H1 (cell line): ENCODE data around the gene LCAT. TPM values are rescaled to one million over a fixed set of nuclear protein-coding genes. Genes with fewer than 3 reads are reported as not detected.

Source experiments
- CTCF ChIA-PET: fragments of 300-600 bp; sonication (Branson Sonifier 250); formaldehyde crosslinking; loops from one replicate; lab custom pipeline; 2021; ENCODE audit not compliant: partially characterized antibody; lab: Charles Lee
- POLR2A ChIA-PET: fragments of 300-600 bp; sonication (Branson Sonifier 250); formaldehyde crosslinking; loops from one replicate; lab custom pipeline; 2021; ENCODE audit warnings: inconsistent platforms; ENCODE audit not compliant: partially characterized antibody; lab: Charles Lee
- DNase-seq, 2 experiments: peaks; one replicate each; pipeline versions ENCODE4 v3.0.0 to v3.0.0-alpha.2; 2010 to 2022; ENCODE audit warnings: low spot score in 2 of 2, low read depth in 1 of 2, mixed read lengths in 1 of 2
- FAIRE-seq: peaks from 2 replicates; lab custom pipeline; 2011; peaks lifted over from hg19 to GRCh38; lab: Jason Lieb, UNC
- H2AFZ ChIP-seq: 2 replicates; pipeline ENCODE4 v1.8.1; 2012; ENCODE audit warnings: low read length, inconsistent platforms
- H2AK5ac ChIP-seq: 2 replicates; pipeline ENCODE4 v1.6.1; 2013; ENCODE audit warnings: low read depth, low read length
- H2BK120ac ChIP-seq: replicated peaks from 2 replicates; pipeline ENCODE3; 2013; ENCODE audit warnings: low read depth, low read length, inconsistent platforms
- H2BK12ac ChIP-seq: 2 replicates; pipeline ENCODE4 v1.6.1; 2013; ENCODE audit warnings: low read depth, low read length
- H2BK15ac ChIP-seq: 2 replicates; pipeline ENCODE4 v1.6.1; 2013; ENCODE audit warnings: low read length
- H2BK20ac ChIP-seq: 2 replicates; pipeline ENCODE4 v1.6.1; 2013; ENCODE audit warnings: low read length
- H2BK5ac ChIP-seq: 2 replicates; pipeline ENCODE4 v1.6.1; 2013; ENCODE audit warnings: low read depth, low read length
- H3K14ac ChIP-seq: 2 replicates; pipeline ENCODE4 v1.6.1; 2013; ENCODE audit warnings: inconsistent platforms; ENCODE audit not compliant: insufficient read length
- H3K18ac ChIP-seq: 2 replicates; pipeline ENCODE4 v1.6.1; 2013; ENCODE audit warnings: low read length; ENCODE audit errors: extremely low read depth
- H3K23ac ChIP-seq: 2 replicates; pipeline ENCODE4 v1.6.1; 2013; ENCODE audit warnings: inconsistent platforms; ENCODE audit not compliant: insufficient read length
- H3K23me2 ChIP-seq: 2 replicates; pipeline ENCODE4 v1.6.1; 2013; ENCODE audit warnings: low read depth, low read length
- H3K27ac ChIP-seq: 2 replicates; pipeline ENCODE4 v1.6.1; 2011; ENCODE audit warnings: low read depth, low read length, inconsistent platforms
- H3K27me3 ChIP-seq, 4 experiments: replicated peaks in 1 of 4; 1 replicate in 1 of 4; 2 replicates in 3 of 4; pipeline versions ENCODE4 v1.6.1 to v1.8.1; 2011 to 2013; ENCODE audit warnings: low read length in 3 of 4, mild to moderate bottlenecking in 3 of 4, inconsistent platforms in 2 of 4, mixed read lengths in 2 of 4, moderate library complexity in 1 of 4; ENCODE audit not compliant: control insufficient read depth in 3 of 4, insufficient read depth in 3 of 4; ENCODE audit errors: extremely low read depth in 1 of 4
- H3K36me3 ChIP-seq, 4 experiments: 2 replicates each; pipeline versions ENCODE4 v1.6.1 to v1.8.1; 2011 to 2013; ENCODE audit warnings: mild to moderate bottlenecking in 4 of 4, low read length in 3 of 4, moderate library complexity in 2 of 4, control low read depth in 1 of 4, inconsistent platforms in 1 of 4; ENCODE audit not compliant: insufficient read depth in 4 of 4, control insufficient read depth in 2 of 4
- H3K4ac ChIP-seq: replicated peaks from 2 replicates; pipeline ENCODE3; 2013; ENCODE audit warnings: low read length, low read depth, mixed read lengths, inconsistent platforms; ENCODE audit not compliant: insufficient read length
- H3K4me1 ChIP-seq, 4 experiments: replicated peaks in 1 of 4; 1 replicate in 1 of 4; 2 replicates in 3 of 4; pipeline versions ENCODE4 v1.6.1 to v1.8.1; 2011 to 2013; ENCODE audit warnings: low read length in 3 of 4, inconsistent platforms in 2 of 4, mixed read lengths in 1 of 4; ENCODE audit not compliant: insufficient read depth in 4 of 4, control insufficient read depth in 3 of 4
- H3K4me2 ChIP-seq, 2 experiments: 2 replicates each; pipeline versions ENCODE4 v1.6.1 to v1.8.1; 2011 to 2013; ENCODE audit warnings: low read depth in 2 of 2, low read length in 2 of 2, control low read depth in 1 of 2, inconsistent platforms in 1 of 2, mild to moderate bottlenecking in 1 of 2; ENCODE audit not compliant: insufficient read depth in 1 of 2
- H3K4me3 ChIP-seq, 4 experiments: fragments of 200-600, 300-600 bp in 1 of 4; sonication (generic), shearing (Covaris generic), sonication (Bioruptor Twin) in 1 of 4; 2 replicates each; pipeline versions ENCODE4 v1.5.1 to v1.8.1; 2011 to 2016; ENCODE audit warnings: low read length in 4 of 4, low read depth in 3 of 4, control low read depth in 2 of 4, inconsistent platforms in 2 of 4, mild to moderate bottlenecking in 2 of 4, mixed read lengths in 1 of 4, moderate library complexity in 1 of 4; ENCODE audit not compliant: insufficient read depth in 2 of 4; ENCODE audit errors: extremely low read depth in 1 of 4
- H3K56ac ChIP-seq: replicated peaks from 2 replicates; pipeline ENCODE3; 2013; ENCODE audit warnings: low read depth, mild to moderate bottlenecking, mixed read lengths, low read length, inconsistent platforms; ENCODE audit not compliant: insufficient read length
- H3K79me1 ChIP-seq: 2 replicates; pipeline ENCODE4 v1.6.1; 2013; ENCODE audit warnings: low read depth, low read length, control low read depth
- H3K79me2 ChIP-seq, 2 experiments: 2 replicates each; pipeline versions ENCODE4 v1.6.1 to v1.8.1; 2012 to 2013; ENCODE audit warnings: low read length in 2 of 2, mild to moderate bottlenecking in 2 of 2, inconsistent platforms in 1 of 2; ENCODE audit not compliant: insufficient read depth in 2 of 2, control insufficient read depth in 1 of 2
- H3K9ac ChIP-seq, 4 experiments: replicated peaks in 1 of 4; 1 replicate in 1 of 4; 2 replicates in 3 of 4; pipeline versions ENCODE4 v1.6.1 to v1.8.1; 2011 to 2013; ENCODE audit warnings: low read depth in 3 of 4, low read length in 3 of 4, control low read depth in 2 of 4, mild to moderate bottlenecking in 2 of 4, moderate library complexity in 2 of 4, inconsistent platforms in 1 of 4; ENCODE audit errors: extremely low read depth in 1 of 4
- H3K9me3 ChIP-seq, 2 experiments: 2 replicates each; pipeline versions ENCODE4 v1.6.1 to v1.8.1; 2012 to 2013; ENCODE audit warnings: mild to moderate bottlenecking in 2 of 2, moderate library complexity in 2 of 2, control low read depth in 1 of 2, inconsistent platforms in 1 of 2, low read depth in 1 of 2, low read length in 1 of 2, mixed read lengths in 1 of 2; ENCODE audit not compliant: insufficient read depth in 2 of 2
- H4K20me1 ChIP-seq, 2 experiments: replicated peaks in 1 of 2; 2 replicates each; pipeline versions ENCODE3 to v1.8.1; 2011 to 2013; ENCODE audit warnings: inconsistent platforms in 2 of 2, low read length in 2 of 2, mild to moderate bottlenecking in 1 of 2; ENCODE audit not compliant: insufficient read depth in 2 of 2, control insufficient read depth in 1 of 2
- H4K5ac ChIP-seq: 2 replicates; pipeline ENCODE4 v1.6.1; 2013; ENCODE audit warnings: low read length, low read depth, mixed read lengths, inconsistent platforms; ENCODE audit not compliant: insufficient read length
- H4K8ac ChIP-seq: 2 replicates; pipeline ENCODE4 v1.8.0; 2013; ENCODE audit warnings: mild to moderate bottlenecking, moderate library complexity, low read length, inconsistent platforms; ENCODE audit not compliant: insufficient read depth; ENCODE audit errors: extremely low read depth
- H4K91ac ChIP-seq: replicated peaks from 2 replicates; pipeline ENCODE3; 2013; ENCODE audit warnings: low read length, mixed read lengths, inconsistent platforms; ENCODE audit not compliant: insufficient read length
- CREB1 ChIP-seq: IDR thresholded peaks from 2 replicates; pipeline ENCODE4 v1.6.1; 2012; ENCODE audit warnings: inconsistent platforms
- FOSL1 ChIP-seq: IDR thresholded peaks from 2 replicates; pipeline ENCODE4 v1.6.1; 2011; ENCODE audit warnings: mild to moderate bottlenecking, low read depth, low read length, moderate library complexity; ENCODE audit not compliant: insufficient read depth
- HDAC2 ChIP-seq, 2 experiments: fragments of 300-600 bp in 1 of 2; sonication (generic) in 1 of 2; IDR thresholded peaks; 2 replicates each; pipeline ENCODE4 v1.6.1; 2011 to 2012; ENCODE audit warnings: low read depth in 2 of 2, low read length in 2 of 2, mild to moderate bottlenecking in 2 of 2, moderate library complexity in 2 of 2, borderline replicate concordance in 1 of 2, inconsistent platforms in 1 of 2
- JUND ChIP-seq: IDR thresholded peaks from 2 replicates; pipeline ENCODE4 v1.6.1; 2011; ENCODE audit warnings: mild to moderate bottlenecking, improper control_type of control experiment, low read length
- KDM1A ChIP-seq: fragments of 200-600, 300-600 bp; sonication (generic); IDR thresholded peaks from 2 replicates; pipeline ENCODE4 v1.7.1; 2016; ENCODE audit warnings: mild to moderate bottlenecking, low read length, borderline replicate concordance
- SP4 ChIP-seq: IDR thresholded peaks from 2 replicates; pipeline ENCODE4 v1.6.1; 2012; ENCODE audit warnings: low read length, inconsistent platforms
- SUZ12 ChIP-seq: fragments of 200-600 bp; sonication (generic); IDR thresholded peaks from 2 replicates; pipeline ENCODE4 v1.6.1; 2012; ENCODE audit warnings: mild to moderate bottlenecking, inconsistent platforms, low read length, moderate library complexity, mixed read lengths
- TCF12 ChIP-seq: IDR thresholded peaks from 2 replicates; pipeline ENCODE4 v1.6.1; 2011; ENCODE audit warnings: low read depth, mild to moderate bottlenecking, low read length
- WGBS, 2 experiments: shearing (Covaris generic) in 1 of 2; methylation state at CpG; one replicate each; pipeline versions ENCODE4 v1.1.6 to v1.1.7; 2013 to 2015; ENCODE audit warnings: low lambda C conversion rate in 2 of 2, mixed read lengths in 2 of 2, inconsistent platforms in 1 of 2, low coverage in 1 of 2, missing lambda C conversion rate in 1 of 2; ENCODE audit not compliant: insufficient replicate concordance in 2 of 2, insufficient coverage in 1 of 2, insufficient read length in 1 of 2; ENCODE audit errors: extremely low coverage in 1 of 2, missing lambda C conversion rate in 1 of 2; 5-methylcytosine and 5-hydroxymethylcytosine counted together
- polyA plus RNA-seq, 7 experiments: library from polyadenylated mRNA; depleted of rRNA in 3 of 7; stranded (reverse) in 5 of 7; unstranded in 2 of 7; fragments of >200 nt in 5 of 7; fragments of 200-250 nt in 2 of 7; gene quantifications; 1 replicate in 5 of 7; 2 replicates in 1 of 7; 4 replicates in 1 of 7; pipeline versions ENCODE4 v1.2.1 to v1.2.3, GENCODE V29; 2011 to 2013; ENCODE audit warnings: missing spikeins in 2 of 7, mixed read lengths in 2 of 7
- total RNA-seq: library from RNA; stranded (reverse); fragmentation: NEBNext Ultra II Directional; extraction: Animal tissue kit (Norgen Biotek cat#: 25700); gene quantifications from 2 replicates; pipeline ENCODE4 v1.2.1, GENCODE V29; 2021

LCAT gene
- total and polyA plus RNA-seq, 2 of the 8 experiments (the other 6 are each of a cell fraction or from before 2014, with no cell fraction given): 9.4 to 19.6 TPM

GRCh38 chr16:67892375-67892774, 51.5 kb downstream of the LCAT start:
- peak overlapping the region; percentile 94 for H4K5ac ChIP-seq
- peaks cover 0 to 1% of the 10 kb centered on the region in 2 experiments for H4K20me1 ChIP-seq
- H3K27me3 ChIP-seq: no peaks in the 10 kb centered on the region
- peaks cover 13% of the 10 kb centered on the region; the same call in 1 of the 2 replicates for H3K79me1 ChIP-seq
- DNase-seq: no peak
- peak overlapping the region in 2 of 4 experiments; percentile 8 to 55; a peak in 2 of 7 replicates for H3K9ac ChIP-seq
- no peak overlapping the region for H2BK12ac ChIP-seq
- ChIA-PET POLR2A (interaction anchor here (0.8 to 2.6 kb wide), 13 partner anchors 8 to 634 kb away, joined by 3 to 25 read pairs (median 4); partner anchors contain the start of genes CTRL, EDC4, NRN1L and NUTF2), CTCF (interaction anchor here (1.3 to 21.8 kb wide), 4 partner anchors 9 to 148 kb away, joined by 3 to 623 read pairs (median 8); partner anchors contain the start of genes CTRL, LCAT and PSMB10)
- H2BK120ac ChIP-seq: peak overlapping the region; percentile 83
- peaks cover 0 to 10% (median 7%) of the 10 kb centered on the region in 4 experiments; a peak in 4 of 7 replicates for H3K4me1 ChIP-seq
- H2BK20ac ChIP-seq: no peak overlapping the region
- no peaks in the 10 kb centered on the region for H3K9me3 ChIP-seq
- H3K4me2 ChIP-seq: peak overlapping the region; percentile 40 to 59
- H3K56ac ChIP-seq: no peak overlapping the region
- H4K8ac ChIP-seq: no peak overlapping the region
- WGBS, 2 experiments: 67% methylated on average over 5 of the region's 5 CpGs; no CpG with 5 or more reads in 1 of the 2 experiments
- peak overlapping the region; percentile 18 to 62 (median 28); a peak in 7 of 8 replicates for H3K4me3 ChIP-seq
- no peak overlapping the region for H2AFZ ChIP-seq
- H2BK5ac ChIP-seq: no peak overlapping the region
- no peak overlapping the region for H3K18ac ChIP-seq
- H3K27ac ChIP-seq: no peak overlapping the region
- peaks cover 4% of the 10 kb centered on the region for H3K23me2 ChIP-seq
- H3K23ac ChIP-seq: no peak overlapping the region
- no peak for TF ChIP-seq SP4
- TF ChIP-seq HDAC2 (IDR thresholded peaks at IDR 0.05; ENCODE audit: borderline replicate concordance in 1 of 2, low read depth in 2 of 2, low read length in 2 of 2): no peak
- TF ChIP-seq SUZ12: no peak
- no peak for TF ChIP-seq CREB1
- TF ChIP-seq KDM1A: no peak
- no peak for TF ChIP-seq JUND
- TF ChIP-seq TCF12: no peak
- TF ChIP-seq FOSL1: no peak
- TF ChIP-seq, all 59 proteins: peak for 0
- H3K79me2 ChIP-seq: peaks cover 11 to 31% of the 10 kb centered on the region in 2 experiments
- H3K4ac ChIP-seq: no peak overlapping the region
- no peak overlapping the region for H4K91ac ChIP-seq
- H2AK5ac ChIP-seq: no peak overlapping the region
- no peak for FAIRE-seq
- no peak overlapping the region for H2BK15ac ChIP-seq
- no peak overlapping the region for H3K14ac ChIP-seq
- no peaks in the 10 kb centered on the region for H3K36me3 ChIP-seq
